ENCODE data around the gene FARS2.

The FARS2 gene

GRCh38 chr6:5427586-5427985 lies 166.3 kb downstream of the FARS2 start:
- DNase-seq (ENCODE audit: low read depth) = no peak

- DNase-seq (ENCODE audit: low read depth) = no peak
These were observed 172.0 kb downstream of the FARS2 start for GRCh38 chr6:5433324-5433723.

DNA sequence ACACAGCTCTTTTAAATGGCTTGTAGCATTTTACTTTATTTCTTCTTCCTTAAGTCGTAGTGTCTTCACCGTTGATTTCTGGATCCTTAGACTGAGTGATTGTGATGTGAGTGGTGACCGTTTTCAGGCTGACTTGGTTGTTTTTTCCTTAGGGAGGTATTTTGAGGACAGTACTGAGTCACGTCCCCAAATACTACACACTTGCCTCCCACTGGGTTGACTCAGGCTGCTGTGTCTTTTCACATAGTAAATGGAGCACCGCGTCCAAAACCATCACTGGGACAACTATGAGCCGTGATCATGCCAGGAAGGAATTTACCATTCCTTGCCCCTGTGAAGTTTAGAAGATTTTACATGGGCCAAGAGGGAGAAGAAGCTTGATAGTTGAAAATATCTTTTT lies 174.1 kb downstream of the FARS2 start:
- DNase-seq (ENCODE audit: low read depth) = peak; percentile 61

GRCh38 chr6:5438922-5439584 lies 177.7 kb downstream of the FARS2 start:
- no peak for DNase-seq (ENCODE audit: low read depth)

DNA sequence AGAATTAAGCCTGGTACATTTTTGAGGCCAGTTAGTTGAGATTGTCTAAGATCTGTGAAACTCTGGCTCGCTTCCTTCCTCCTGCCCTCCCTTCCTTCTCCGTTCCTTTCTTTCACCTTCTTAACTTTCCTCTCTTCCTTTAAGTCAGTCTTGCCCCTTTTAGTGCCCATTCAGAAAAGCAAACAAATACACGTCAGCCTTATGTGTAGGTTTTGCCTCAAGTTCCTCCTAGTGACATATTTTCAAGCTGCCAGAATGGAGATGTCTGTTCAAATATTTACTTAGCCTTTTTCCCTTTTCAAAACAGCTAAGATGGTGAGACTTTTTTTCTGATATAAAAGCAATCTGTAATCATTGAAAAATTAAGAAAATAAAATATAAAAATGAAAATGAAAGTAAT lies 178.4 kb downstream of the FARS2 start:
- DNase-seq (ENCODE audit: low read depth) = no peak

DNA sequence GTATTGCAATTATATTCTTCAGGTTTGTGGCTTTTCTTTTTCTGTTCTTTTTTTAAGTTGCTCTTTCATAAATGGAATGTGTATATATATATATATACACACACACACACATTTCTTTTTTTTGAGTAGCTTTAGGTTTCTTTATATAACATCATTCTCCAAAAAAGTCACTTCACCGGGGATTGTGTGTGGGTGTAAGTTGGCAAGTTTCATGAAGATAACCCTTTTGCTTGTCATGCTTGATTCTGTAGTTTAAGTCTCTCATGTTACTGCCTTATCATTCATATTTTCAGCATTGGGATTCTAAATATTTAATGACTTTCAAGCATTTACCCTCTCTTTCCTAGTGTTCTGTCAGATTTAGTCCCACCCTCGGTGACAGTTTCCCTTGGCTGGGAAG lies 181.0 kb downstream of the FARS2 start:
- DNase-seq (ENCODE audit: low read depth) = no peak

GRCh38 chr6:5442916-5443315 lies 181.6 kb downstream of the FARS2 start:
- DNase-seq (ENCODE audit: low read depth) = no peak

- no peak for DNase-seq (ENCODE audit: low read depth)
These were observed 182.2 kb downstream of the FARS2 start for GRCh38 chr6:5443491-5443890.

DNA sequence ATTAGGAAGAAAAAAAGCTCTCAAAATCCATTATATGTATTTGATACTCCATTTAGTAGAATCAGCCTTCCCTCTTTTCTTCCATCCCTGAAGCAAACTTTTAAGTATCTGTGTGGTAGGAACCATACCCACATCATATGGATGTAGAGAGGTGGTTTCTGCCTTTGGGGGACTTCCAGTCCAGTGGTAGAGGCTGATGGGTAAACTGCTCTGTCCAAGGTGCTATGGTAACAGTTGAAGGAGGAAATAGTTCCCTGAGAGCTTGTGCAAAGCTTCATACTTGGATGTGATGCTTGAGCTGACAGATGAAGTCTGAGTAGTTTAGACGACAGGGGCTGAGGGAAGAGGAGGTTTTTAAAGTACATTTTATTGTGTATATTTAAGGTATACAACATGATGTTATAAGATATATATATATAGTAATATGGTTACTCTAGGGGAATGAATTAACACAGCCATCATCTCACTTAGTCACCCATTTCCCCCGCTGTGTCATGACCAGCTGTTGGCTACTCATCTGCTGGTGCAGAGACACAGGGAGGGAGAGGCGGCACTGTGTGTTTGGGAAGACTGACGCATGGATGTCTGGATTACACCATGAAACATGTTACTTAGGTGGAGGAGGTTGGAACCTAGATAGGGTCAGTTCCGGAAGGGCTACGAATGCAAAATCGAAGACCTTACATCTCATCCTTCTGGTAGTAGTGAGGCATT lies 185.2 kb downstream of the FARS2 start:
- DNase-seq (ENCODE audit: low read depth) = no peak

DNA sequence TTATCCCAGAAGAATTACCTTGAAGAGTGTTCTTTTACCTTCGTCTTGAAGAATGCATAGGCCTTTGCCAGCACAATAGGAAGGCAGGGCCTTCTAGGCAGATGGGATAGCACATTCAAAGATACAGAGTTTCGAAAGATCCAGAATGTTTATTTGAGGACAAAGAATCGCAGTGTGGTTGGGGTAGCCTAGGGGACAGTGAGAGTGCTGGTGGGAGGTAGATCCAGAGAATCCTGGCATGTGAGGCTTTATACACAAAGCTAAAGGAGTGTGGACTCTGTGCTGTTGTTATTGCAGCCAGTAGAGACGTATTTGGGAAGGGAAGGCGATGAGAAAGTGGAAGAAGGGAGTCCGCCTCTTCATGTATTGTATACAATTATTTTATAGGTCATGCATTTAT lies 186.6 kb downstream of the FARS2 start:
- no peak for DNase-seq (ENCODE audit: low read depth)

GRCh38 chr6:5450073-5450472 lies 188.8 kb downstream of the FARS2 start:
- DNase-seq (ENCODE audit: low read depth) = no peak

GRCh38 chr6:5453546-5453945 lies 192.2 kb downstream of the FARS2 start:
- DNase-seq (ENCODE audit: low read depth) = no peak

GRCh38 chr6:5455142-5455541 lies 193.8 kb downstream of the FARS2 start:
- DNase-seq (ENCODE audit: low read depth) = no peak

- no peak for DNase-seq (ENCODE audit: low read depth)
These were observed 195.7 kb downstream of the FARS2 start for GRCh38 chr6:5457041-5457440.

GRCh38 chr6:5457983-5458683 lies 196.8 kb downstream of the FARS2 start:
- DNase-seq (ENCODE audit: low read depth) = no peak

- DNase-seq (ENCODE audit: low read depth) = no peak
These were observed 198.0 kb downstream of the FARS2 start for GRCh38 chr6:5459346-5459745.

DNA sequence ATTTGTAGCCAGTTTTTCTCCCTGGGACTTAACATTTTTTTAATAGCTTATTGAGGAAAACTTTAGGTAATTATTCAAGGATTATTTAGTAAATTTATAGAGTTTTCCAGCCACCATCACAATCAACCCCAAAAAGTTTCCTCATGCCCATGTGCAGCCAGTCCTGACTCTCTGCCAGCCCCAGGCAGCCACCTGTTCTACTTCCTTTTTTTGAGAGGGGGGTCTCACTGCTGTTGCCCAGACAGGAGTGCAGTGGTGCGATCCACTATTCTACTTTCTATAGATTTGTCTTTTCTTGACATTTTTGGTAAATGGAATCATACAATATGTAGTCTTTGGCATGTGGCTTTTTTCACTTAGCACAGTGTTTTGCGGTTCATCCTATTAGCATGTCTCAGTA lies 200.1 kb downstream of the FARS2 start:
- DNase-seq (ENCODE audit: low read depth) = no peak

- DNase-seq (ENCODE audit: low read depth) = no peak
These were observed 201.5 kb downstream of the FARS2 start for GRCh38 chr6:5462856-5463255.

- no peak for DNase-seq (ENCODE audit: low read depth)
These were observed 202.4 kb downstream of the FARS2 start for GRCh38 chr6:5463690-5464089.

- DNase-seq (ENCODE audit: low read depth) = no peak
These were observed 203.0 kb downstream of the FARS2 start for GRCh38 chr6:5464099-5464885.

GRCh38 chr6:5466281-5467136 lies 205.2 kb downstream of the FARS2 start:
- DNase-seq (ENCODE audit: low read depth) = peak; percentile 60

DNA sequence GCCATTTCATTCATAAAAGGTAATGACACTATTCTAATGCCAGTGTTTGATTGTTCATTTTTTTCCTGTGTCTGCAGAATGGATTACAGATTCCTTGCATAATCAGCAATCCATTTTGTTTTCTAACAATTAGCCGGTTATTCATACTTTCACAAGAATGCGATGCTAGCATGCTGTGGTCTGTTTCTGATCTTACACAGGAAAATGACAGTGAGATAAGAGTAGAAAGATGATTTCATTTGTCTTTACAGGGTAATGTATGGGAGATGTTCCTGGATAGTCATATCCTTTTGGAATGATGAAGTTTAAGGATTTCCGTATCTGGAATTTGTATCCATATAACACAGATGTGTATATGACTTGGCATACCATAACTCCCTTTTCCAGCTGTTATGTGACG lies 207.3 kb downstream of the FARS2 start:
- DNase-seq (ENCODE audit: low read depth) = no peak
